A204.1 (cell line): ENCODE results near the gene IFNA7.
"Not testable (repeated sequence)": the region's sequence is repeated elsewhere in the genome, so short reads cannot be mapped to it uniquely, and the experiment has no call there.

ENCODE experiments used
- FAIRE-seq: peaks from 2 replicates; lab custom pipeline; 2012; peaks lifted over from hg19 to GRCh38; lab: Jason Lieb, UNC

IFNA7 gene

DNA sequence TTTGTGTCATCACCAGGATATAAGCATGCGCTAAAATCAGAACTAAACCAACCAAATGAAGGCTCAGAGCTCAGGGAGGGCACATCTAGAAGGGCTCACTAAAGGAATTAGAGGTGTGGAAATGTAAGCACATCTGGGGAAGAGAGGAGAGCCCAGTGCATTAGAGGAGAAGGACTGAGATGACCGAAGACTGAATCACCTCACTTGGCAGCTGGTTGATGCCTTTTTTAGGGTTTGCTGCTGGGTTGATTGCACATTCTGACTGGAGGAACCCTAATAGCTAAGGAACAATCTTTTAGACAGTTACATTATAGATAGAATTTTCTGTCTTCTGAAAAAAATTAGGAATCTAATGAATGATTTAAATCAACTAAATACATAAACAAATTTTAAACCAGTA is 27.3 kb downstream of the IFNA7 start:
- no peak for FAIRE-seq

DNA sequence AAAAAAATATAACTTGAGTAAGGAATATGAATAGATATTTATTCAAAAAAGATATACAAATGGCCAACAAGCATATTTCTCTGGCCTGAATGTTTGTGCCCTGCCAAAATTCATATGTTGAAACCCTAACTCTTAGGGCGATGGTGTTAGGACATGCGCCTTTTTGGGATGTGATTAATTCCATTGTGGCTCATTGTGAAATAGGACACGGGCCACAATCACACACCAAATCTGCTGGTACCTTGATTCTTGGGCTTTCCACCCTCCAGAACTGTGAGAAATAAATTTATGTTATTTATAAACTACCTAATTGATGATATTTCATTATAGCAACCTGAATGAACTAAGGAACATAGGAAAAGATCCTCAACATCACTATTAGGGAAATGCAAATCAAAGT is 29.8 kb downstream of the IFNA7 start:
- no peak for FAIRE-seq

GRCh38 chr9:21171351-21171750 is 30.7 kb downstream of the IFNA7 start:
- no peak for FAIRE-seq

DNA sequence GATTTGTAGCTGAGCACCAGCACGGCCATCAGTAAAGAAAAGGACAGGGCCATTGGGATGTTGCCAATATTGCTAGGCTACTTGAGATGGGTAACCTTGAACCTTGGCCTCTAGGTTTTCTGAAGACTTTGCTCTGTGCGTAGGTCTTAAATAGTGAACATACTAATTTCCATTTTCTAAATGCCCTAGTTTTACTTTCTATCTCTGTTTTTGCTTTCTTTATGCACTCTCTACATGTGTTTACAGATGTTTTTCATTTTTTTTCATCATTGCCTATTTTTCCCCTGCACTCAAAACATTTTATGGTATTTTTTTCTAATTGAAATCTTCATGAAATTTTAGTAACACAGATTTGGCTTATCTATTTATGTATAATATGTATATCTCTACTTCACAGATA is 35.4 kb downstream of the IFNA7 start, which contains the start of gene IFNA21:
Gene IFNA21, minus strand, starts transcription at position 101 of the 400 bp plus-strand sequence. Its CDS starts 48 bp downstream, at position 53.
- FAIRE-seq: not testable (repeated sequence)

GRCh38 chr9:21165516-21165915 is 36.5 kb downstream of the IFNA7 start:
- peak; percentile 81 for FAIRE-seq

GRCh38 chr9:21160178-21160577 is 41.8 kb downstream of the IFNA7 start:
- no peak for FAIRE-seq

- FAIRE-seq: no peak
Observed at GRCh38 chr9:21155501-21155900, 46.5 kb downstream of the IFNA7 start.

DNA sequence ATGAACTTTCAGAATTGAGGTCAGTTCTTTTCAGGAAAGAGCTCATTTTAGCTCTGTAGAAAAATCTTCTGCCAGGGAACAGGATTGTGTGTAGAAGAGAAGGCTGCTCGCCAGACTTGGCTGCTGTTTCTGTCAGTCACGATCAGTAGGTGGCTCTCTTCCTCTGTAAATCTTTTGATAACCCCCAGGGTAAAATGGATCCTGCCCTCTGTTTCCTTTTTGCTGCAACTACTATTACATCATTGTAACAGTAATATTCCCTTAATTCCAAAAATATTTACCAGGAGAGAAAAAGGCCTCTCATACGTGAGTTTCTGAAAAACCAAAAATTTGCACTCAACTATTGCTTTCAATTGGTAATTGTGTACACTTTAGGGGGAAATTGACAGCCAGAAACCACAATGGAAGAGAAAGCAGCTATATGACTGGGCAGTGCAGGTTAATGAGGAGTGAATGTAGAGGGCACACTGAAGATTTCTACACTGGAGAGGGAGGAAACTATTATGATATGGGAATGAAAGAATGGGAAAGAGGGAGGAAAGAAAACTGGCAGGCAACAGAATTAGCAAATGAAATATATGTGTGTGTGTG is 47.9 kb downstream of the IFNA7 start:
- FAIRE-seq: no peak

DNA sequence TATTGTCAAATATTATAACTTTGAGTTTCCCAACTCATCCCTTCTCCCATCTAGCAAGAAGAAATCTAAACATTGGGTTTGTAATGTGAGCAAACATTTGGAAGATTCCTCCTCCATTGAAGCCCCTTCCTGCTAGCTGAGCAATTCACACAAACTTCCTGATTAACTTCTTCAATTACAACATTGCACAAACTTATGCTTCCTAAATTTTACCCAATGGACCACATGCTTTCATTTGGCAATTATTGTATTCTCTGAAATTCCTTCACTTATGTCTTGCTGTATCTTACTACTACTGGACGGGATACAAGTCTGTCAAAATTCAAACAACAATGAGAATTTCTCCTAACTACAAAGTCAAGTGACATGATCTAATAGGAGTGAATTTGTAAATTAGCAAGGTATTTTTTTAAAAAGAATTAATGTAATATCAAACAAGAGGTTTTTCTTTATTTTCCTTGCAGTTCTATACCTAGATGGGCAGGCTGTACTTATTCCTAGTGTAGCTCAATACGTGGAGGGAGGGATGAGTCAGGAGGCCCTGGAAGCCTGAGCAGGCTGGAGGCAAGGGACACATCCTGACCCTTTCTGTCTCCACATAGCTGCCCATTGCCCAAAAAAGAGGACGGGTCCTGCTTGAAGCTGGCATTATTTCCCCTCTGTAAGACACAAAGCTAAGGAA is 48.5 kb downstream of the IFNA7 start:
- FAIRE-seq: no peak
